DMS79 (cell line): ENCODE data around the gene ADAM19.
"Not testable (repeated sequence)": the region's sequence is repeated elsewhere in the genome, so short reads cannot be mapped to it uniquely, and the experiment has no call there.

Experiments used
- DNase-seq: peaks from one replicate; lab custom pipeline; 2025; lab: John Stamatoyannopoulos, UW

ADAM19 gene

DNA sequence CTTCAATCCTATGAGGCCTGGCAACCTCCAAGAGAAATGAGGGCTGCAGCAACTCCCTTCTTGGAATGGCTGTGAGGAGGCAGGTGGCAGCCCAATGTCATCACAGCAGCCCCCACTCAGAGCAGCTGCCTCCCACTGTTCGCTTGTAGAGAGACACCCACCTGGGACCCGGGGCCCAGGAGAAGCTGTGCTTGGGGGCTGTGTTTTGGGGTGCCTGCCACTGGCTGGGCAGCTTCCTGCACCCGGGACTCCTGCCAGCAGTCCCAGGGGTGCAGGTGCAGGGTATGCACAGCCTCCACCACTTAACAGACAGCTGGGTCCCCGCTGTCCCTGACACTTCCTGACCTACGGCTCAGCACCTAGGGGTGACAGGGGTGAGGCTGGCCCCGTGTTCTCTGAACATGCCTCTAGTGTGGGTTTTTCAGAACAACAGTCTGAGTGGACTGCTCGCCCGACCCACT, 89.3 kb downstream of the ADAM19 start:
- no peak for DNase-seq

DNA sequence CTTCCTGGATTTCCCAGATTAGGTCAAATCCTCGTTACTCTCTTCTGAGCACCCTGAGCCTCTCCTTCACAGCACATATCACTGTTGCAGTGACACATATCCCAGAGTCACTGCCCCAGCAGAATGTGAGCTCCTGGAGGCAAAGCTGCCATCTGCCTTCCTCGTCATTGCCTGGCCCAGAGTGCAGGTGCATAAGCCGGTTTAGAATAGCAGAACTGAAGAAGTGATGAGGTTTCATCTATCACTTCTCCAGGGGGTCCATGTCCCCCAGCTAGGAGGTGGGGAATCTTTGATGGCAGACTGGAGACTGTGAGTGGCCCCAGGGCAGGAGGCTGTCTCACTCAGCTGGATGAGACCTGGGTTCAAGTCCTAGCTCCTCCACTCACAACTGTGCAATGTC, 89.8 kb downstream of the ADAM19 start:
- no peak for DNase-seq

DNA sequence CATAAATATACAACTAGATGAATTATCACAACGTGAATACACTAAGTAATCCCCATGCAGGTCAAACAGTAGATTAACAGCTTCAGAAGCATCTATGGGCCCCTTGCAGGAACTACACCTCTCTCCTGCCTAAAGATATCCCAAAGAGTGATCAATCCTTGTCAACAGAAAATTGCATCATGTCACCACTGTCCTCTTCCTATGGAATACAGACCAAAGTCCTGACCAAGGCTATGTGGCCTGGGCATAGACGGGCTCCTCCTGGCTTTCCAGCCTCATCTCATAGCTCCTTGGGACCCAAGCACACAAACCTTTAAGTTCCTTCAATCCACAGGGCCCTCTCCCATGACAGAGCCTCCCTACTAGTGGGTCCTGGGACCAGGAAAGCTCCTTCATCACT, 90.2 kb downstream of the ADAM19 start:
- no peak for DNase-seq

DNA sequence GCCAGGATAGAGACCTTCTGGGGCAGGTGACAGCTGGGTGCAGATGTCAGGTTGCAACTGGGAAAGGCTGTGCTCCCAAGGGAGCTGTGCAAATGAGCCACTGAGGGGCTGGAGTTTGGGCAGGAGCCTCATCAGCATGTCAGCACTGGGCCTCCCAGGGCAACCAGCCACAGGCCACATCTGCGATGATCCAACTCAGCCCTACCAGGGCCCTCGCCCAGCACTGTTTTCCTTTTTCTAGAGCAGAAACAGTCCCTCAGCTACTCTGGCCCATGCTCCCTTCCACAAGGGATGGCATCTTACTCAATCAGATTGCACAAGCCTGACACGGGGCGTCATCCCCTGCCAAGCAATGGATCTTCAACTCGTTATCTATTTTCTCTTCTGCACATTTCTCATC, 90.8 kb downstream of the ADAM19 start:
- no peak for DNase-seq

DNA sequence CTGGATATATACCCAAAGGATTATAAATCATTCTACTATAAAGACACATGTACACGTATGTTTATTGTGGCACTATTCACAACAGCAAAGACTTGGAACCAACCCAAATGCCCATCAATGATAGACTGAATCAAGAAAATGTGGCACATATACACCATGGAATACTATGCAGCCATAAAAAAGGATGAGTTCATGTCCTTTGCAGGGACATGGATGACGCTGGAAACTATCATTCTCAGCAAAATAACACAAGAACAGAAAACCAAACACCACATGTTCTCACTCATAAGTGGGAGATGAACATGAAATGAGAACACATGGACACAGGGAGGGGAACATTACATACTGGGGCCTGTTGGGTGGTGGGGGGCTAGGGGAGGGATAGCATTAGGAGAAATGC, 92.9 kb downstream of the ADAM19 start:
- DNase-seq = not testable (repeated sequence)

DNA sequence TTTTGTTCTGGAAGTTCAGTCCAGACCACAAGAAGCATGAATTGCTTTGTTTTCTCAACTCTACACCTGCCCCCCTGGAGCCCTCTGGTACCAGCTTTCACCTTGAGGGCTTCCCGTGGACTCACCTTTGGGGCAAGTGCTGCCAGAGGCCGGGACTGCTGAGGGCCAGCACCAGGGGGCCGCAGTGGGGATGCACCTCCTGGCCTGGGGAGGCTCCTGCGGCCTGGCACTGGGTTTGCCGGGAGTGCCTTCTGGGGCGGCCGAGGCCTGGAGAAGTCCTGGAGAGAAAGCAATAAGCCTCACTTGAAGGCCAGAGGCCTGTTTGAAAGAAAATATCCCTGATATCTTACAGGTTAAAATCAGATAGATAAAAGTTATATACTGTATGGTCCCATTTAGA, 93.9 kb downstream of the ADAM19 start:
- DNase-seq = no peak

DNA sequence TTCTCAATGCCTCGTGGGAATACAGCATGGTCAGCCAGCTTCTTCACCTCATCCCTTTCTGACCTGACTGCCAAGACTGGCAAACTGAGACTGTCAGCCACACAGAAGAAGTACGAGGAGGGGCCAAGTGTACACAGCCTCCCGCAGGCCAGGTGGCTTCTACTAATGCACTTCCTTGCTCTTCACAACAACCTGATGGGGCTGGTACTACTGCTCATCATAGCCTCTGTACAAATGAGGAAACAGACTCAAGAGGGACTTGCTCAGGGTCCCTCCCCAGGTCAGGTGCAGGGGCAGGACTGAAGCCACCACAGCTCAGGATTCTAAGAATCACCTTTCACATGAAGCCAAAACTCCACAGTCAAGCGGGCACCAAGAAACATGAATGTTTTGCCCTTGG, 94.3 kb downstream of the ADAM19 start:
- no peak for DNase-seq

DNA sequence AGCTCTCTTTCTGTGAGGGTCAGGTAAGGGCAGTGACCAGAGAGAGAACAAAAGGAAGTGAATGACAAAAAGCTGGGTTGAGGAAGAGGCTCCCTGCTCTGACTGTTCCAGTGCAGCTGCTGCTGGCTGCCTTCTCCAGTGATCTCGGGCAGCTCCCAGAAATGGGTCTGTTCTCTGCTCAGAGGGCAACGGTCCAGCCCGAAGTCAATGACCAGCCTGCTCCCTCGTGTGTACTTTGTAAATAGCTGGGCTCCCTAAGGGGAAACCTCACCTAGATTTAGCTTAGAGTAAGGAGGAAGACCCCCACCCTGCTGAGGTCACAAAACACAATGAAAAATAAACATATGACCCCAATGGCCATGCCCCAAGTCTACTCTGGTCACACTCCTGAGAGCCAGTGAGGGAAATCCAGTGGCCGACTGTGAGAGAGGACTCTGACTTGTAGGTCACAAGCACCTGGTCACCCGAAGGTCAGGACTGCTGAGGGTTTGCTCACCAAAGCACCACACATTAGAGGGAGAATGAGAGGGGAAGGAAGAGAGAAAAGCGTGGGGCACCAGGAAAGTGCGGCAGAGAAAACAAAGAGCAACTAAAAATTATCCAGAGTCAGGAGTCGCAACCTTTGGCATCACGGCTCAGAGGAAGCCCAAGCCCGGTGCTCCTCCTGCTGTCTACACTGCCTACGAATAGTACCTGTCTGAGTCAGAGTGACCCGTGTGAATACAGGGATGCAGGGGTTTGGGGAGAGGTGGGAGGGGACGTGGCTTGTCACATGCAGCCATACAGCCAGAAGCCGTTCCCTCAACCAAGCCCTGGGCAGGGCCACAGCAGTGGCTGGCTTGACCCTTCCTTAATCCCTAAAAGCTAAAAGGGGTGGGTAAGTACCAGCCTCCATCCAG, 95.7 kb downstream of the ADAM19 start:
- DNase-seq = no peak

DNA sequence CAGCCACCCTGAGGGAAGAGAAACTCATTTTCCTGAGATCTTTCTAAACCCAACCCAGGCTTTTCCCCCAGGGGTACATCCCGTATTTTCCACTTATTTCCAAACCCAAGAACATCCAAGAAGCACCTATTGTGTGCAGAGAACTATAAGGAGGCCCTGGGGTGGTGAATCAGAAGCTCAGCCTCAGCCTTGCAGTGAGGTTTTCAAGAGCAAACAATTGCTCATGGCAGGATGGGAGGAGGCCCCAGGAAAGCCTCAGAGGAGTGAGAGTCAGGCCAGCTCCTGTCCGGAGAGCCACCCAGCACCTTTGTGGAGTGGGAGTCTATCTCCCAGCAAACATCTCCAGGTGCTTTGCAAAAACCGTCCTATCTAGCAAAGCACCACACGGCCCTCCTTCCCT, 96.4 kb downstream of the ADAM19 start:
- no peak for DNase-seq

DNA sequence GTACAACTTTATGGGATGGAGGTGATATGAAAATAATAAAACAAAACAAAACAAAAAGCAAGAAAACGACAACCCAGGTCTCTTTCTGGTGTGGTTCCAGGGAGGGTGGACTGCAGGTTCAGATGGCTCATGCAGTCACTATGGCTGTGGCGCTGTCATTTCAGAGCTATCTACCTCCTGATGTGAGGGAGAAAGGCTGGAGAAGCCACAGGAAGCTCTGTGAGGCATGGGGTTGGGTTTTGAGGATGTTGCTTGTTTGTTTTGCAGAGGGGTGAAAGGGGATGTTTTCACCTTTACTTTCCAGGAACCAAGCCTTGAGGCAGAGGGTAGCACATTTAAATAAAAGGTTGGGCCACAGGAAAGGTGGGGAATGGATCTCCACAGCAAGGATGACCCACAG, 96.8 kb downstream of the ADAM19 start:
- DNase-seq = no peak

DNA sequence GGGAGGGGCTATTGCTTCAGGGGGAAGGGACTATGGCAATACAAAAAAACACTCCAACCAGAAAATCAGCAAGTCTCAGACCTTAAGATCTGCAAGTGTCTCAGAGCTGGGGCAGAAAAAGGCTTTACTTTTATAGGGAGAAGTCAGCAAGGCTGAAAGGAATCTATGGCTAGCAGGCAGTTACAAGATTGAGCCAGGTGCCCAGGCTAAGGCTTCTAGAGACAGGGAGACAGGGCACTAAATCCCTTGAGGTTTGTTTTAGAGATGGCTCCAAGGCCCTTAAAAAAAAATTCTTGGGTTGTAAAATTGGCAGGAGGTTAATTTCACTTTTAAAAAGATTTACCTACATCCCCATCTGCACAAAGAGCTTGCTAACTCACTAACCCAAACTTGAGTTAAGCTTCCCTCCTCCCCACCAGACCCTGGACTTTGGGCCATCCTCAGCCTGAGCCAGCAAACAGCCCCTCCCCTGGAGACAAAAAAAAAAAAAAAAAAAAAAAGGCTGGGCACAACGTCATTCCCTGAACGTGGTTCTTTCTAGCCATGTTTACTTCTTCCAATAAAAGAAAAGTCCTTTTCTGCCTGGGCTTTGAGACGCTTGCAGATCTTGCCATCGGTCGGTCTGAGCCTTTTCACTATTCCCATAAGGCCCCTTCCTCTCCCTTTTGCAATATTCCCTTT, 97.6 kb downstream of the ADAM19 start:
- no peak for DNase-seq

DNA sequence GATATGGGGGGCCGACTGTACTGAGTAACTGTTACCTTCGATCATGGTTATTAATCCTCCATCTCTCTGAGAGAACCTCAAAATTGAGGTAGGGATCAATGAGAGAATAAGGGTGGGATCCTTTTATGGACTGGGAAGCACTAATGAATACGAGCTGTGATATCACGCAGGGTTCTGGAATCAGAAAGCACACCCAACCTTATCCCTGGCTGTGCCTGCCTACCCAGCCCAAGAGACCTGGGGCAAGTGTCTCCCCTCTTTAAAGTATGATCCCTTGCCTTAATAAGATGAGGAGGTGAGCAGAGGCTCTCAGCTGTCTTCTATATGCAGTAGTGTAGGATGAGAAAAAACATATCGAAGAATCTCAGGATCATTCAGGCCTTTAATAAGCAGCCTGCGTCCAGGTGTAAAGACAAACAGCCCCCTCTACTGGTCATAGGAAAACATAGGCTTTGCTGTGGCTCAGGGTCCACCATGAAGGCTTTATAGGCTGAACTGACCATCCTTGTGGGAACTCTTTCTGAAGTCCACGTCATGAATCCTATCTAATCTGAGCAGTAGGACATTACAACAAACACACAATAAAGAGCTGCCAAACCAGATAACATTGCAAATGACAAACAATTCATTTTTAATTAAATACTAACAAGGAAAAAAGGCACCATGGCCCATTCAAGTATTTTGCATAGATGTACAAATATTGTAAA, 98.7 kb downstream of the ADAM19 start:
- no peak for DNase-seq

DNA sequence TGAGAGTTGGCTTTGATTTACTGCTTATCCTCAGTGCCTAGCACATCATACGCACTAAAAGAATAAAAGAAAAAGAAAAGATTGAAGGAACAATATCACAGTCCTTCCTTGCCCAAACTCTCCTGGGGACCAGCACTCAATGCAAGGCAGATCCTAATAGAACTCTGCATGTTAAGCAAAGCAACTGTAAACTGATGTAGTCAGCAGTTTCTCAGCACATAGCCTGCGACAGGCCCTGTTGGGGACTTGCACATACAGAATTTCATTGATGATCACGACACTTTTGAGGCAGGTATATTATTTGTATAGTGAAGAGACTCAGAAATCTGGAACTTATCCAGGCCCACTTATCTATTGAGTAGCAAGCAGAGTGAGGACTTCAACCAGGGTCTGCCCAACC, 100.1 kb downstream of the ADAM19 start:
- DNase-seq = peak; percentile 71

DNA sequence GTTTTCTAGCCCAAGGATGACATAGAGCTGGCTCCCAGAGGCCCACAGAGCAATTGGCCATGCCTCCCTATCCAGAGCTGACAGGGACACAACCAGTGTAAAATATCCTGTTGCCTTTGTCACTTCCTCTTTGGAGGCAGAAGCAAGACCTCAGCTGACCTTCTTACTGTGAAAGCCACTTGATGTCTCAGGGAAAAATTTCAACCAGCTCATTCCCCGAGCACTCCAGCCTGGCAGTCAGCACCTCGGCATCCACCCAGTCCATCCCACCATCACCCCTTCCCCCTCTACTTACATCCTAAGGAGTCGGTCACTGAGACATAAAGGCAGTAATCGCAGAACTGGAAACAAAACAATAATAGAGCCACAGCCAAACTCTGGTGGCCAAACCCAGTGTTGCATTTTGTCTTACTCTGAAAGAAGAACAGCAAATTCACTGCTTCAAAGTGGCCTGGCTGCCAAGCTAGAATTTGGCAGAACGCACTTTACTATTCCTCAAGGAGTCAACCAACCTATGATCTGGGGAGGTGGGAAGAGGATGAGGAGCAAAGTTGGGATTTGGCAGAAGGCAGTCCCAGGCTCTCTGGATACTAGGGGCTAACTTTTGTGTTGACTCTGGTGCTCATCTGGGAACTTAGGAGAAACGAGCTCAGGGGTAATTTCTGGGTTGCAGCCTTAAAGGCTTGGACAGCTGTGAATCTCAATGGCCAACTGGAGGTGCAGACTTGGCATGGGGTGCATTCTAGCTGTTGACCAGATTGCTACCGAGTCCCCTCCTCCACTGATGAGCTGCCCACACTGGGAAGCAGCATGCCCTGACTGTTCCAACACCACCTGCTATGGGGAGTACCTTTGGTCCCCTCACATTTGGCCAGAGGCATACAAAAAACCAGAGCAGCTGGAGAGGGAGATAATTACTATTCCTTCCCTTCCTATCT, 101.9 kb downstream of the ADAM19 start:
- no peak for DNase-seq

DNA sequence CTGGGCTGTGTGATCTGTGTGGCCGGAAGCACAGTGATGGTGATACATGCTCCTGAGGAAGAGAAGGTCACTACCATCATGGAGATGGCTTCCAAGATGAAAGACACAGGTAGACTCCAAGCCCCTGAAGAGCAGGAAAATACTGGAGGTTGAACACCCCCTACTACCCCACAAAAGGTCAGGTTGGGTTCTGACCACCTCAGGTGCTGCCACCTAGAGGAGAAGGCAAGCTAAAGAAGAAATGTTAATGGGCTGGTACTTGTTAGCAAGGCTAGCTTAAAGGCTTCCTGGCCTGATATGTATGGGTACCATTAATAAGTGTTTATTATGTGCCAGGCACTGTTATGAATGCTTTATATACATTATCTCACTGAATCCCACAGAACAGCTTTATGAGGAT, 103.9 kb downstream of the ADAM19 start:
- no peak for DNase-seq

DNA sequence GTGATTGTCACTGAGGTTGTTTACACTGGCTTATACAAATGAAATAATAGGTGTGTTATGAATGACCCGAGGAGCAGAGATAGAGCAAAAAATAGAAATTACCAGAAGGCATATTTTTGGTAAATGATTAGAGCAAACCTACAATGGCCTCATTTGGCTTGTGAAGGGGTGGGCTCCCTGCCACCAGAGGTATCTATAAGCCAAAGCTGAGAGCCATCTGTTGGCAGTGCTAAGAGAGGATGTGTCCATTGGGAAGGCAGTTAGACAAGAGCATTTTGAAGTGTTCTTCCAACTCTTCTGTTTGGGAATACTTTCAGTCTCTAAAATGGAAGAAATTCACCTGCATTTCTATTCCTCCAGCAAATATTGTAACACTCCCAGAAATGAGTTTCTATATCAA, 104.9 kb downstream of the ADAM19 start:
- DNase-seq = no peak

DNA sequence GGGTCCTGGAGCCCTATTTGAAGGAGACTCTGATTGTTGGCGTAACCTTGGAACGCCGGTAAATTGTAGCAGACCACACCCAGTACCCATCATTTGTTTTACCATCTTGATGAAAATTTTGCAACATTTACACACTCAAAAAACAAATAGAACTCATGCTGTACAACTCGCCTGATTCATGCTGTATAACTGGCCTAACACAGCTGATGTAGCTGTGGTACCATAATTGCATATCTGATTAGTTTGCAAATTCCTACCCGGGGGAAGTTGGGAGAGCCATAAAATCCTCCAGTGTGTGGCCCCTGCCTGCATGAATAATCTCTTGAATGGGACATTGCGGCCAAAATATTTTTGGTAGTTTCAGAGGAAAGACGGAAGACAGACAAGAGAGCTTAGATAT, 105.9 kb downstream of the ADAM19 start:
- DNase-seq = no peak

DNA sequence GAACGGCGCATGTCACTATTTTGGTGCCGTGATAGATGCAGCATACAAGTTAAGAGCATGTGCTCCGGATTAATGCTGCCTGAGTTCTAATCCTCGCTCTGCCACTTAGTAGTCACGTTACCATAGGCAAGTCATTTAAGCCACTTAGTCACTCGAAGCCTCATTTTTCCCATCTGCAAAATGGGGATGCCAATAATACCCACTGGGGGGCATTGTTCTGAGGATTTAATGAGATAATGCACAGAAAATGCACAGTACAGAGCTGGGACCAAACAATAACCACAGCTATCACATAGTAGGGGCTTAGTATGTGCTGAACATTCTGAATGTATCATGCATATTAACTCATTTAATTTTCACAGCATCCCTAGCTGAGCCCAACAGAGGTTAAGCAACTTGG, 106.5 kb downstream of the ADAM19 start:
- DNase-seq = no peak

DNA sequence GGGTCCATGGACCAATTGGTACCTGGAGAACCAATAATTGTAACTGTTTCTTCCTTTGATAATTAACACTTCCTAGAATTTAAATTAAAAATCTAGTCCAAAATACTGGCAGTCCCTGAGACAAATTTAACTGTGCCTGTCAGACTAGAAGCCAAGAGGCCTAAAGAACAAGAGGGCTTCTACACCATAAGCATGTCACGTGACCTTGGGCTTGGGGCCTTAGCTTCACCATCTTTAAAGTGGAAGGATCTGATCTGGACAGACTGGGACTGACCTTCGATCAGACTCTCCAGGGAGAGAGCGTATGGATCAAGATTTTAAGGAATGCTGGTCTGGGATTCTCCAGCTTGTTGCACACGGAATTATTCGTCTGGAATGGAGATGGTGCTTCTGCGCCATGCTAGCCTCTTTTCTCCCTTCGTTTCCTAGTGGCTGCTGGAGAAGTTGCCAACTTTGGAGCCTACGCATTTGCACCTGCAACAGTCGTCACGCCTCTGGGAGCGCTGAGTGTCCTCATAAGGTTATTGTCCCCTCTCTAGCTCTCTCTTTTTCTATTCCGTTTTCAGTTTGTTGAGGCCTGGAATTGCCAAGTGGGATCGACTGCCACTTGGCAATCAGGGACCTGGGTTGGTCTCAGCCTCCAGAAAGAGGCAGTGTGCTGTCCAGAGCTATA, 107.1 kb downstream of the ADAM19 start:
- DNase-seq = peak; percentile 66

DNA sequence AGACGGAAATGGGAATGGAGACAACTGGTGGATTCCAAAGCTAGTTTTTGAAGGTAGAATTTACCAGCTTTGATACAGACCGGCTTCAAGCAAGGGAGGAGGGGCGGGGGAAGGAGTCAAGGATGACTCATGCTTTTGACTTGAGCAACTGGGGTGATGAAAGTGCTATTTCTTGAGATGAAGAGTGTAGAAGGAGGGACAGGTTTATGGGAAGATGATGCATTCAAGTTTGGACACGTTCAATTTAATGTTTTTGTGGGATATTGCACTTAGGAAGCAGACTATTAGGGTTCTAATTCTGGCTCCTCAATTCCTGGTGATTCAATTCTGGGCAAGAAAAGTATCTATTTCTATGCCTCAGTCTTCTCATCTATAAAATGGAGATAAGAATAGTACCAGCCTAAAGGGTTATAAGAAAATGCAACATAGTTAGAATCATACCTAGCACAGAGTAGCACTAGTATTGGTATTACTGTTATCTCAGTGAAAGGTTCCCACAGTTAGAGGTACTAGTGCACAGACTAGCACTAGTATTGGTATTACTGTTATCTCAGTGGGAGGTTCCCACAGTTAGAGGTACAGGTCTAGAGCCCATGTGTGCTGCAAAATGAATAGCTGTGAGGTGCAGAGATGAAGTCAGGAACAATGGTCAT, 110.9 kb downstream of the ADAM19 start:
- DNase-seq = no peak
